ENCODE data around the gene HAPLN1. TPM values are rescaled to one million over a fixed set of nuclear protein-coding genes. Genes with fewer than 3 reads are reported as not detected.

The HAPLN1 gene
- total and polyA plus RNA-seq, 2 of the 8 experiments (the other 6 are each of a cell fraction or from before 2014, with no cell fraction given) = 0.56 to 2.1 TPM

GRCh38 chr5:83742089-83742488, 21.4 kb upstream of the HAPLN1 start (continued):
- no peak for TF ChIP-seq CTBP2 (IDR thresholded peaks at IDR 0.05; ENCODE audit: borderline replicate concordance, insufficient read depth, insufficient read length, low read length)
- no peak for TF ChIP-seq HDAC2 (IDR thresholded peaks at IDR 0.05; ENCODE audit: borderline replicate concordance in 1 of 2, low read depth in 2 of 2, low read length in 2 of 2)
- no peak for TF ChIP-seq CHD2 (IDR thresholded peaks at IDR 0.05; ENCODE audit: low read length)
- TF ChIP-seq SAP30 (IDR thresholded peaks at IDR 0.05; ENCODE audit: insufficient read depth, insufficient replicate concordance, low read length) = no peak
